ENCODE data around the gene CEACAM20. TPM values are rescaled to one million over a fixed set of nuclear protein-coding genes. Genes with fewer than 3 reads are reported as not detected.
"Not testable (repeated sequence)": the region's sequence is repeated elsewhere in the genome, so short reads cannot be mapped to it uniquely, and the experiment has no call there.

CEACAM20 gene
- total RNA-seq, 2 donors from 2014 or later, result not detected

- not testable (repeated sequence) for H3K27ac Mint-ChIP-seq; H3K36me3 Mint-ChIP-seq (ENCODE audit: low read depth); H3K9me3 ChIP-seq (ENCODE audit: control insufficient read depth, low read length, poor library complexity, severe bottlenecking); DNase-seq; ATAC-seq; H3K4me1 Mint-ChIP-seq; H3K4me3 Mint-ChIP-seq
- H3K27me3 Mint-ChIP-seq, result peaks cover 16% of the 10 kb centered on the region
Measured at GRCh38 chr19:44563086-44563655, 33.7 kb upstream of the CEACAM20 start.

- no peak overlapping the region for H3K4me3 Mint-ChIP-seq
- ATAC-seq (no peak), DNase-seq (no peak)
- H3K27me3 Mint-ChIP-seq, result no peaks in the 10 kb centered on the region
- H3K9me3 ChIP-seq (ENCODE audit: control insufficient read depth, low read length, poor library complexity, severe bottlenecking), result no peaks in the 10 kb centered on the region
- peaks cover 2% of the 10 kb centered on the region for H3K36me3 Mint-ChIP-seq (ENCODE audit: low read depth)
- H3K4me1 Mint-ChIP-seq, result no peaks in the 10 kb centered on the region
- no peak overlapping the region for H3K27ac Mint-ChIP-seq
Measured at GRCh38 chr19:44557933-44558332, 28.5 kb upstream of the CEACAM20 start.

- H3K27me3 Mint-ChIP-seq, result no peaks in the 10 kb centered on the region
- ATAC-seq (no peak), DNase-seq (no peak)
- H3K4me3 Mint-ChIP-seq, result no peak overlapping the region
- H3K27ac Mint-ChIP-seq, result no peak overlapping the region
- H3K9me3 ChIP-seq (ENCODE audit: control insufficient read depth, low read length, poor library complexity, severe bottlenecking), result no peaks in the 10 kb centered on the region
- H3K4me1 Mint-ChIP-seq, result no peaks in the 10 kb centered on the region
- H3K36me3 Mint-ChIP-seq (ENCODE audit: low read depth), result no peaks in the 10 kb centered on the region
Measured at GRCh38 chr19:44554641-44555246, 25.3 kb upstream of the CEACAM20 start.

GRCh38 chr19:44553478-44554171, 24.1 kb upstream of the CEACAM20 start:
- no peaks in the 10 kb centered on the region for H3K4me1 Mint-ChIP-seq
- no peaks in the 10 kb centered on the region for H3K27me3 Mint-ChIP-seq
- ATAC-seq (no peak), DNase-seq (no peak)
- H3K4me3 Mint-ChIP-seq, result no peak overlapping the region
- H3K36me3 Mint-ChIP-seq (ENCODE audit: low read depth), result no peaks in the 10 kb centered on the region
- no peaks in the 10 kb centered on the region for H3K9me3 ChIP-seq (ENCODE audit: control insufficient read depth, low read length, poor library complexity, severe bottlenecking)
- no peak overlapping the region for H3K27ac Mint-ChIP-seq

- ATAC-seq (no peak), DNase-seq (no peak)
- no peak overlapping the region for H3K27ac Mint-ChIP-seq
- H3K27me3 Mint-ChIP-seq, result no peaks in the 10 kb centered on the region
- no peaks in the 10 kb centered on the region for H3K36me3 Mint-ChIP-seq (ENCODE audit: low read depth)
- no peaks in the 10 kb centered on the region for H3K9me3 ChIP-seq (ENCODE audit: control insufficient read depth, low read length, poor library complexity, severe bottlenecking)
- H3K4me1 Mint-ChIP-seq, result no peaks in the 10 kb centered on the region
- H3K4me3 Mint-ChIP-seq, result no peak overlapping the region
Measured at GRCh38 chr19:44552324-44552723, 22.8 kb upstream of the CEACAM20 start.

GRCh38 chr19:44551850-44552249, 22.4 kb upstream of the CEACAM20 start:
- ATAC-seq (no peak), DNase-seq (no peak)
- Mint-ChIP-seq H3K4me1 (no peaks in the 10 kb centered on the region), H3K27me3 (no peaks in the 10 kb centered on the region), H3K27ac (no peak overlapping the region), H3K4me3 (no peak overlapping the region), H3K36me3 (ENCODE audit: low read depth) (peaks cover 2% of the 10 kb centered on the region)
- H3K9me3 ChIP-seq (ENCODE audit: control insufficient read depth, low read length, poor library complexity, severe bottlenecking), result no peaks in the 10 kb centered on the region

- not testable (repeated sequence) for H3K36me3 Mint-ChIP-seq (ENCODE audit: low read depth); H3K4me3 Mint-ChIP-seq; DNase-seq; H3K4me1 Mint-ChIP-seq; ATAC-seq; H3K9me3 ChIP-seq (ENCODE audit: control insufficient read depth, low read length, poor library complexity, severe bottlenecking); H3K27me3 Mint-ChIP-seq; H3K27ac Mint-ChIP-seq
Measured at GRCh38 chr19:44550976-44551375, 21.5 kb upstream of the CEACAM20 start.

- H3K4me1 Mint-ChIP-seq, result no peaks in the 10 kb centered on the region
Measured at GRCh38 chr19:44549507-44549906, 20.0 kb upstream of the CEACAM20 start.

GRCh38 chr19:44548736-44549135, 19.3 kb upstream of the CEACAM20 start:
- peaks cover 2% of the 10 kb centered on the region for H3K36me3 Mint-ChIP-seq (ENCODE audit: low read depth)
- ATAC-seq (no peak), DNase-seq (no peak)
- no peaks in the 10 kb centered on the region for H3K9me3 ChIP-seq (ENCODE audit: control insufficient read depth, low read length, poor library complexity, severe bottlenecking)
- no peak overlapping the region for H3K4me3 Mint-ChIP-seq
- H3K27ac Mint-ChIP-seq, result no peak overlapping the region
- H3K4me1 Mint-ChIP-seq, result no peaks in the 10 kb centered on the region
- H3K27me3 Mint-ChIP-seq, result no peaks in the 10 kb centered on the region

More at GRCh38 chr19:44549507-44549906, 20.0 kb upstream of the CEACAM20 start:
- peaks cover 2% of the 10 kb centered on the region for H3K36me3 Mint-ChIP-seq (ENCODE audit: low read depth)
- no peak overlapping the region for H3K4me3 Mint-ChIP-seq
- no peaks in the 10 kb centered on the region for H3K27me3 Mint-ChIP-seq
- H3K27ac Mint-ChIP-seq, result no peak overlapping the region
- H3K9me3 ChIP-seq (ENCODE audit: control insufficient read depth, low read length, poor library complexity, severe bottlenecking), result no peaks in the 10 kb centered on the region
- DNase-seq, result no peak
- no peak for ATAC-seq

GRCh38 chr19:44544031-44544430, 14.6 kb upstream of the CEACAM20 start:
- no peak overlapping the region for H3K4me3 Mint-ChIP-seq
- H3K9me3 ChIP-seq (ENCODE audit: control insufficient read depth, low read length, poor library complexity, severe bottlenecking), result no peaks in the 10 kb centered on the region
- no peaks in the 10 kb centered on the region for H3K27me3 Mint-ChIP-seq
- DNase-seq (no peak), ATAC-seq (no peak)
- H3K4me1 Mint-ChIP-seq, result no peaks in the 10 kb centered on the region
- no peak overlapping the region for H3K27ac Mint-ChIP-seq
- H3K36me3 Mint-ChIP-seq (ENCODE audit: low read depth), result peaks cover 3% of the 10 kb centered on the region

GRCh38 chr19:44542671-44543070, 13.2 kb upstream of the CEACAM20 start:
- H3K27me3 Mint-ChIP-seq, result no peaks in the 10 kb centered on the region
- H3K4me1 Mint-ChIP-seq, result no peaks in the 10 kb centered on the region
- no peak for DNase-seq
- H3K27ac Mint-ChIP-seq, result no peak overlapping the region
- no peak overlapping the region for H3K4me3 Mint-ChIP-seq
- ATAC-seq, result no peak
- H3K36me3 Mint-ChIP-seq (ENCODE audit: low read depth), result peaks cover 3% of the 10 kb centered on the region
- H3K9me3 ChIP-seq (ENCODE audit: control insufficient read depth, low read length, poor library complexity, severe bottlenecking), result no peaks in the 10 kb centered on the region

GRCh38 chr19:44540736-44541135, 11.3 kb upstream of the CEACAM20 start:
- no peaks in the 10 kb centered on the region for H3K9me3 ChIP-seq (ENCODE audit: control insufficient read depth, low read length, poor library complexity, severe bottlenecking)
- Mint-ChIP-seq H3K4me1 (no peaks in the 10 kb centered on the region), H3K27ac (no peak overlapping the region), H3K4me3 (no peak overlapping the region), H3K27me3 (no peaks in the 10 kb centered on the region), H3K36me3 (ENCODE audit: low read depth) (peaks cover 2% of the 10 kb centered on the region)
- DNase-seq, result no peak
- no peak for ATAC-seq

- H3K27me3 Mint-ChIP-seq, result no peaks in the 10 kb centered on the region
- H3K4me1 Mint-ChIP-seq, result no peaks in the 10 kb centered on the region
- H3K4me3 Mint-ChIP-seq, result no peak overlapping the region
- no peak for DNase-seq
- H3K27ac Mint-ChIP-seq, result no peak overlapping the region
- ATAC-seq, result no peak
- H3K36me3 Mint-ChIP-seq (ENCODE audit: low read depth), result peaks cover 2% of the 10 kb centered on the region
- H3K9me3 ChIP-seq (ENCODE audit: control insufficient read depth, low read length, poor library complexity, severe bottlenecking), result no peaks in the 10 kb centered on the region
Measured at GRCh38 chr19:44539991-44540390, 10.5 kb upstream of the CEACAM20 start.
